Stimulated activated CD8-positive, alpha-beta memory T cell treated with anti-CD3 and anti-CD28 coated beads, Interleukin-4, amount 100 ng/mL, for 1 hour (primary cell): ENCODE measurements around the gene STRADB.
"Not testable (repeated sequence)": the region's sequence is repeated elsewhere in the genome, so short reads cannot be mapped to it uniquely, and the experiment has no call there.

Experiments
- DNase-seq, 2 donors: peaks; one replicate each; pipeline ENCODE4 v3.0.0-alpha.2; 2020; ENCODE audit warnings: low read depth in 2 of 2, low spot score in 1 of 2

The STRADB gene, protein sequence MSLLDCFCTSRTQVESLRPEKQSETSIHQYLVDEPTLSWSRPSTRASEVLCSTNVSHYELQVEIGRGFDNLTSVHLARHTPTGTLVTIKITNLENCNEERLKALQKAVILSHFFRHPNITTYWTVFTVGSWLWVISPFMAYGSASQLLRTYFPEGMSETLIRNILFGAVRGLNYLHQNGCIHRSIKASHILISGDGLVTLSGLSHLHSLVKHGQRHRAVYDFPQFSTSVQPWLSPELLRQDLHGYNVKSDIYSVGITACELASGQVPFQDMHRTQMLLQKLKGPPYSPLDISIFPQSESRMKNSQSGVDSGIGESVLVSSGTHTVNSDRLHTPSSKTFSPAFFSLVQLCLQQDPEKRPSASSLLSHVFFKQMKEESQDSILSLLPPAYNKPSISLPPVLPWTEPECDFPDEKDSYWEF

DNA sequence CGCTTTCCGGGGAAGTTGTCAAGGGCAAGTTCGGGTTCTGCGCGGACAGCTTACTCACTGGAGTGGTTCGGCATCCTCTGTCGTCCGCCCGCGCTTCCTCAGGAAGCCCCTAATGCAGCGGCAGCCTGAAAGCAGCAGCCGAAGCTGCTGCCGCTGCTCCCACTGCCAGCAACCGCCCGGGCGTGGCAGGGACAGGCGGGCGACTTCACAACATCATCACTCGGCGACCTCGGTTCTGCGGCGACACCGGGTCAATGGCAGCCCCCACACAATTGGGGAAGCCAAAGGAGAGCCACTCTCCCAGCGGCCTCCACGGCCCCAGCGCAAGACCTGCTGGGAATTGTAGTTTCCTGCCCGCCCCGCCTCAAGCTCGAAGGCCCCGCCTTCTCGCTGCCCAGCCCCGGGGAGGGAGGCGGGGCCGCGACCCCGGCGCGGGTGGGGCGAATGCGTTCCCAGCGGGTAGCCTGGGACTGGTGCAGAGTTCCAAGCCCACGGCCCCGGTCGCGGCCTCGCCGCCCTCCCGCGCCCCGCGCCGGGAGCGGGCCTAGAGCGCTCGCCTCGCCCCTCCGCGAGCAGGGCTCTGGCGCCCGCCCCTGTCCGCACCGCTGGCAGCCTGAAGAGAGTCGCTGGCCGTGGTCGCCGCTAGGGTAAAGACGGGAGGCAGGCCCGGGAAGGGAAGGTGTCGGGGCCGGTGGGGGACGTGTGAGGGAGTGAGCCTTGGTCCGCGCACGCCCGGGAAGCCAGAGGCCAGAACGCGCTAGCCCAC is at the start of gene STRADB, which contains the start of gene TRAK2:
TSS of gene STRADB (plus strand) at position 449 of the 766 bp plus-strand sequence. CDS start 3,101 bp downstream, outside the sequence.
TSS of gene TRAK2 (minus strand) at position 167 of the 766 bp plus-strand sequence. CDS start 30,951 bp downstream, outside the sequence.
- DNase-seq = peak; percentile 87 to 92

DNA sequence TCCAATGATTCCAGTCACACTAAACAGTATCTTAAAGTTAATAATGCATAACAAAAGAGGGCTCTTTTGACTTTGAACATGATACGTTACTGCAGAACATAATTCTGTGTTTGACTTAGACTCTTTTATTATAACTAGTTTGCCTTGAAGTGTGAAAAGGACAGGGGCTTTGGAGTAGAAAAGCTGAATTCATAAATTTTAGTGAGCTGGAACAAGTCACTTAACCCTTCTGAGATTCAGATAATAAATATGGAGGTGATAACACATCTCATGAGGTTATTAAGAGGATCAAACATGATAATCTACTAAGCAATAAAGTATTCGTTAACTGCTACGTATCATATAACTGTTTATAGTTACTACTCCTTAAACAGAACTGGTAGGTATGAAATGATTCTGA is 49.7 kb upstream of the STRADB start:
- no peak for DNase-seq

DNA sequence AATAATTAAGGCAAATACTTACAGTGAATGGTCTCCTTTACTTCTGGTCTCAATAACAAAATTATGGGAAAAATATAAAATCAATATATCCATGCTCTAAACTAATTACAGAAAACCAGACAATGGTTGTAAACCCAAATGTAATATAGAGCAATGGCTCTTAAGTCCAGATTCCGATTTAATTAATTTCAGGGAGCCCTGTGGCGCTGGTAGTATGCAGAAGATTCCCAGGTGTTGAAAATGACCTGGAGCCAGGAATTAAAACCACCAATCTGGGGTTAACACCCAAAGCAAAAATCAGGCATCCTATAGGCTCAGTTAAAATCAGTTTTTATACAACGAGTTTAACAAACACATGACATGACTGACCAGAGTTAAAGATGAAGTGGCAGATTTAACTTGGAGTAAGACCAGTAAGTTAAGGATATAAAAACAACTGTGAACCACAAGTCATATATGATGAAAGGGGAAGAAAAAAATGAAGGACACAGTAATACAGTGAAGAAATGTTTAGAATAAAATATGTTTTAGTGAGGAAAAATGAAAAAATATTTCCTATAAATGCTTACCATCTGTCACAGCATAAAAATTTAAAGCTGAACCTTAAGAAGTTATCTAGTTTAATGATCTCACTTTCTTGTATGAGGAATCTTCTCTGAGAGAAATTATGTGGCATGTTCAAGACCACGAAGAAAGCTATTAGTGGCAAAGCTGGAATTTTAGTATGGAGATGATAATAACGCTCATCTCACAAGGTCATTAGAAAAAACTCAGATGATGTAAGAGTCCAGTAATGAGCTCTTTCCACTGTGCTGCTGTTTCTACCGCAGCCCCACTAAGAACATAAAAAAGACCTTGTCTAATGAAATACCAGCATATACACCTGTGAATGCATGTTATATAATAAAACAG is 48.6 kb upstream of the STRADB start:
- no peak for DNase-seq

DNA sequence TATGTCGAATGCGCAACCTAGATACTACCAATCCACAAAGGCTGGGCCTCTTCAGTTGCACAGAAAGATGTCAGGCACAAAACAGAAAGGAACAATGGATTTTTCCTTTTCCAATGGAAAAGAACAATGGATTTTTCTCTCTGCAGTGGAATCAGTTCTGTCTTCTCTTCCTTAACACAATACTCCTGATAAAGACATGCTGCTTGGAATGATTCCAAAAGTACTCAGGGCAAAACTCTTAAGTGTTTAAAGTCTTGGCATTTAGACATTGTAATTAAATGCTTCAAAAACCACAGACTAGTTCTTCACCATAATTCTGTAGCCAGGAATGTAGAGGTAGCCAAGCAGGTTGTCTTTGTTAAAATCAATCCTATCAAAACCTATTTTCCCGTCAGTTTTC is 47.7 kb upstream of the STRADB start:
- no peak for DNase-seq

DNA sequence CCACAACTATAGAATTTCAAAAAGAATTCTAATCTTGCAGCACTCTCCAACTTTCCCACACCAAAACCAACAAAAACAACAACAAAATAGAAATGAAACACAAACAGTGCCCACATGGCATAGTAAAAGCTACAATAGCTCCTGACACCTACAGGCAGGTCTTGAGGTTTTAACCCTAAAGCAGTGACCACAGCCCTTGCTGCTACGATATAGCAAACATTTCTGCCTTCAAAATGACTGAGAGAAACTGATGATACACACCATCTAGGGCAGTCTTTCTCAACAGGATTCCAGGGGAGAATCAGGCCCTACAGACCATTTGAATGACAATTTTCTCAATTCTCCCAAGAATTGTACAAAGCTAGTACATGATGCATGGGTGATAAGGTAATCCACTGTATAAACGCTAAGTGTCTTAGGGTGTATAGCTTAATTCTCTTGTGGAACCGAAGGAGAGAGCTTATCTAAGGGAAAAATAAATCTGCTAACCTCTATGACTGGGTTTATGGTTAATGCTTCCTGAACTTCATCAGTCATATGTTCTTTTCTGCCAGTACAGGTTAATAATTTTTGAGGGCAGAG is 46.8 kb upstream of the STRADB start:
- no peak for DNase-seq

DNA sequence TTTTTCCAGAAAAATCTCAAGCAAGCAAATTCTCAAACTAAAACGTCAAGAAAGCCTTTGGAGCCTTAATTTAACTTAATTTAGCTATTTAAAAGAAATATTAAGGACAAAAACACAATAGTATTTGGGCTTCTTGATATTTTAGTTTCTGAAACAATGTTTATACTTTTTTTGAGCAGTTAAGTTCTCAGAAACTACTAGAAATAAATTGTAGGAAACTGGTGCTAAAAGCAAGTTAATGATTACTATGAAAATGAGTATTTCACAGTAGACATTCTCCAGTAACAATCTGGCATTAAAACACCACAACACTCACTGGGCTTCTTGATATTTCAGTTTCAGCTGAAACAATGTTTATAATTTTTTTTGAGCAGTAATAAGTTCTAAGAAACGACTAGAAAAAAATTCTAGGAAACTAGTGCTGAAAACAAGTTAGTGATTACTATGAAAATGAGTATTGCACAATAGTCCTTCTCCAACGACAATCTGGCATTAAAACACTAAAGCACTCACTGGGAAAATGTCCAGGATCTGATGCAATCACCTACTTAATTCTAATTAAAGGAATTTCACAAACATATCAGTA is 45.4 kb upstream of the STRADB start:
- DNase-seq = no peak

DNA sequence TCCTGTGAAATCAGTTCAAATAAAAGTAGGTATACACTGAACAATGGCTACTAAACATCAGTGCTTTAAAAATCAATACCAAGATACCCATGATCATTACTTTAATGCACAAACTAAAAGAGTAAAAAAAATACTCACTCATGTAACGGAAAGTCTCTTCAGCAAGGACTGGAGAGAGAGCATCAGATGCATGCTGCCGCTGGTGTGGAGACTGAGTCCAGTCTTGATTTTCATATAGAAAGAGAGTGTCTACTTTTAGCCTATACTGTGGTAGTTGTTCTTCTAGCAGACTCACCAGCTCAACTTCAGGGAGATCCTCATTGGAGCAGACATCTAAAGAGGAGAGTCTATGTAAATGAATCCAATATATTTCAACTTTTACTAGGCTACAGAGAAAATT is 44.3 kb upstream of the STRADB start:
- DNase-seq = no peak

DNA sequence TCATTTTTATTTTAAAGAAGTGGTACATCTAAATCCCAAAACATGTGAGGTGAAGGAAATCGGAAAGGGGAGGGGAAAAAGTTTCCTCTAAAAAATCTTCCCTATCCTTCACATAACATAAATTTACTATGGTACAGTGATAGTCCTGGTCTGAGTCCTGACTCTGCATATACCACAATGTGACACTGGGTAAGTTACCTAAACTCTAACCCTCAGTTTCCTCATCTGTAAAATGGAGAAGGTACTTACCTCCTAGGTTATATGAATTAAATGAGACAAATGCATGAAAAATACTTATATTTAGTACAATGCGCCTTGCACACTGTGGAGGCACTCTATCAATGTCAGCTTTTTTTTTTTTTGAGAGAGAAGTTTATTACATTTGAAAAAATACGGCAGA is 42.6 kb upstream of the STRADB start:
- no peak for DNase-seq

DNA sequence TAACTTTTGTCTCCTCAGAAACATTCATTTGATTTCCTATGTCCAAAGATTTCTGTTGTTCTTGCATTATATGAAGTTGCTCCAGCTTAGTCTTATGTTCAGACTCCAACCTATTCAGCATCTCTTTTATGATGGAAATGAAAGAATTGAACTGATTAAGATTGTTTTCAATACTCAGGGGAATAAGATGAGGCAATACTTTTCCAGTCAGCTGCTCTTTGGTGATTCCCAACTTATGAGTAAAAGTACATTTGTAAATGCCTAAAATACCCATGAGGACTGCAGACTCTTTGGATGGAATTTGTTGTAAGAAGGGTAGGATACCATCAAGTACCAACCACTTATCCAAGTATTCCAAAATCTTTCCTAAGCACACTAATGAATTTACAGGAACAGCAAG is 40.1 kb upstream of the STRADB start:
- no peak for DNase-seq

DNA sequence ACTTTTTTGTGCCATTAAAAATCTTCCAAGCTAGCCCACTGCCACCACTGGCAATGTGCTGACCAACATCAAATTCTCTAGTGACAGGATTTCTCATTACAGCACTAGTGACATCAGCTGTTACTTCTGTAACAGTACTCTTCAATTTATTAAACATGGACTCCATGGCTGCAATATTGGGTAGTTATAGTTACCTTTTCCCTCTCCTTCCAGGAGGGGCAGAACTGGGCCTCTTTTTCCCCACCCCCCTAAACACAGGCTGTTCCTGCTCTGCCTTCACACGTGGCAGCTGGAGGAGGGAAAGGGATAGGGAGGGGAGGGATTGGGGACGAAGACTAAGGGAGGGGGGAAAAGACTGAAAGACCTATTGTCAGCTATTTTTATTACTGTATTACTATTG is 38.4 kb upstream of the STRADB start:
- DNase-seq = no peak

DNA sequence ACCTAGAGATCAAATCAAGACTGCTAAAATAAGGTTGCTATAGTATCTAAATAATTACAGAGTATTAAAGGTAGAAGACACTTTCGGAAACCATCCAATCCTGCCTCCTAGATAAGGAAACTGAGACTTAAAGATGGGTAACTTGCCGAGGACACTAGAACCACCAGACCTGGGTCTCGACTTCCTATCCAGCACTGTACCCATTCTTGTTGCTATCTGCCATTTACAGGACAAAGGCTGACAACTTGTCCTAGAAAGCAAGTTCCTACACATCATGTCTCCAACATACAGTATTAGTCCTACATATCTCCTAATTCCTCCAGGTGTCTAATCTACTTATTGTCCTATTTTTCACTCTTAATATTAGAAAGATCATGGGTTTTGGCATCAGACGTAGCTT is 38.0 kb upstream of the STRADB start:
- no peak for DNase-seq

DNA sequence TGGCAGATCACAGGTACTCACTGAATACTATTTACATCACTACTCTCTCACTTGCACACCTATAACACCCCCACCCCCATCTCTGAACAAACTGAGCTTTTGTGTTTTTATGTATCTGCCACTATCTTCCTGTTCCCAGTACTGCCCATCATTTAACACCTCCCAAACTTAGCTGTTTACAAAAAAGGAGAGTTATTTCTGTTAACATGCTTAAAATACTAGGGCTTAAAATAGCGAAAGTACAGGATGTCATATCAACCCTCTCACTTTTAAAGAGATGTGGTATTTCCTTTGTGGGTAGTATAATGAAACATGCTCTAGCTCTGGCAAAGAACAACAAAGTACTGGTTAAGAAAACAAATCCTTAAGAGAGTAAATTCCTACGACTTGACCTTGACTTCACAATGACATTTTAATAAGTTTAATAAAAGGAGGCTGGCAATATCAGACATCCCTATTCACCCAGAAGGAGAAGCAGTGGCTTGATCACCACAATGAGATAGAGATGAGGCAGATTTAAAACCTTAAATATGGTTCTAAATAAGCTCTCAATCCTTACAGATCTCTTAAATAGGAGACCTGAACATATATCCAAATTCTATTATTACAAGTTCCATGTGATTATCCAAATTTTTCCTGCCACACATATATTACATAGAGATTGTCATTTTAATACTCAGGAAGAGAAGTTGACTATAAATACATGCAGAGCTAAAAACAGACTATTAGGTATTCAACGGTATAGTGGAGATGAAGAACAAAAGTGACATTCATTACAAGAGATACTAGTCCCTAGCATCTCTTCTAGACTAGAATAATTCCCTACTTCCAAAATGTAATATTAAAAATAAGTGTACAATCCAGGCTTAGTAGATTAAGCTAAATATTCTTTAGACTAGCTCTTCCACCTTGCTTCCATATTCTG is 37.2 kb upstream of the STRADB start:
- DNase-seq = no peak

DNA sequence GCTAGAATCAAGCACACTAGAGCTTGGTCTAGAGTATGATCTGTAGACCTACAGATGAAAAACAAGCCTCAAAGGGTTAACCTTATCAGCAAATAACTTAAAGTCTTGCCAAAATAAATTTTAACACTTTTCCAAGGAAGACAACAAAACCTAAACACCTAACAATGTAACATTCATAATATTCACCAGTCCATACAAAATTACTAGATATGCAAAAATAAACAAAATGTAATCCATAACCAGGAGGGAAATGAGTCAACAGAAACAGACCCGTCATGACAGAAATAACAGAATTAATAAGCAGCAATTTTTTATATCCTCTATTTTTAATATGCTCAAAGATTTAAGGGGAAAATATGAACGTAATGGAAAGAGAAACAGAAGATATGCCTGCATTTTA is 36.4 kb upstream of the STRADB start:
- no peak for DNase-seq

DNA sequence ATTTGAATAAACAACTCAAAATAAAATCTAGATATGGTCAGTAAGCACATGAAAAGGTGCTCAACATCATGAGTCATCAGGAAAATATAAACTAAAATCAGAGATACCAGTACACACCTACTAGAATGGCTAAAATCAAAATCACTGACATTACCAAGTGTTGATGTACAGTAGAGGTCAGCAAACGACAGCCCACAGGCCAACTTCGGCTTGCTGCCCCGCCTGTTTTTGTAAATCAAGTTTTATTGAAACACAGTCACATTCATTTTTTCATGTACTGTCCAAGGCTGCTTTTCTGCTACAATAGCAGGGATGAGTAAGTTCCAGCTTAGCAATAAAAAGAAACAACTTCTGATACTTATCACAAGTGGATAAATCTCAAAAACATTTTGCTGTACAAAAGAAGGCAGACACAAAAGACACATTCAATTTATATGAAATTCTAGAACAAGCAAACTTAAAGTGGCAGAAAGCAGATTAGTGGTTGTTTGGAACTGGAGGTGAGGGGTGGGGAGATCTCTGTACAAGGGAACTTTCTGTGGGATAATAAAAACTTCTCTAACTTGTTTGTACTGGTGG is 32.4 kb upstream of the STRADB start:
- DNase-seq = no peak

DNA sequence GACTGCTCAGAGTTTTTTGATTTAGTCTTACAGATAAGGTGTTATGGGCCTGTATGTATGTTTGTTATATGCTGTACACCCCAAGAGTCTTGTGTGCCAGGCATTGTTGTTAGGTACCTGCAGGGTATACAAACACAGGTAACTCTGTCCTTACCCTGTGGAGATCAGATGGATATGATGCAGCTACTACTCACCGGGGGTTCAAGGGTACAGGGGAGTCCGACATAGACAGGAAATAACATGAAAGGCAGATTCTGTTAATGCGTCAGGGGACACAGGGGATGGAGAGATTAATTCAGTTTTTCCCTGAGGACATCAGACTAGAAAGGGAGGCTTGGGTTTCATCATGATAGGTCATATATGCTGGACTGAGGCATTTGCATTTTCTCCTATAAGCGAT is 31.6 kb upstream of the STRADB start:
- DNase-seq = no peak

DNA sequence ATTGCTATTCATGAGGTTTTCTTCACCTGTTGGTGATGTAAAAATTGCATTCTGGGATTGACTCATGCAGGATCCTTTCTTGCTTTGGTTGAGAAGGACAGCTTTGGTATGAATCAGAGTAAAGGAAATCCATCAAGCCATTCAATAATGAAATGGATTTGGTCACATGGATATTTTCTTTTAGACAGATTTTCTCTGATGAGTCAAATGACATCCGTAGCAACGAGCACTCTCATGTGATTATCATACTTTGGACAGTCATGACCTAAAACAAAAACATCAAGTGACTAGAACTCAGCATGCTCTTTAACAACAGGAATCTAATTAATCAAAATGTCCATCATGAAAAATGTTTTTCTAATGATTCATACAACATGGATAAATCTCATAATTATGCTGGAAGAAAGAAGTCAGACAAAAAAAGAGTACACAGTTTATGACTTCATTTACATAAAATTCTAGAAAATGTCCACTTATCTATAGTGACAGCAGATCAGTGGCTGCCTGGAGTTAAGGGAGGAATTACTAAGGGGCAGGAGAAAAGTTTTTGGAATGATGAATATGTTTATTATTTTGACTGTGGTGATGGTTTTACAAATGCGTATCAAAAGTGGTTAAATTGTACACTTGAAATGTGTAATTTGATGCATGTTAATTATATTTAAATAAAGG is 31.0 kb upstream of the STRADB start:
- DNase-seq = no peak

DNA sequence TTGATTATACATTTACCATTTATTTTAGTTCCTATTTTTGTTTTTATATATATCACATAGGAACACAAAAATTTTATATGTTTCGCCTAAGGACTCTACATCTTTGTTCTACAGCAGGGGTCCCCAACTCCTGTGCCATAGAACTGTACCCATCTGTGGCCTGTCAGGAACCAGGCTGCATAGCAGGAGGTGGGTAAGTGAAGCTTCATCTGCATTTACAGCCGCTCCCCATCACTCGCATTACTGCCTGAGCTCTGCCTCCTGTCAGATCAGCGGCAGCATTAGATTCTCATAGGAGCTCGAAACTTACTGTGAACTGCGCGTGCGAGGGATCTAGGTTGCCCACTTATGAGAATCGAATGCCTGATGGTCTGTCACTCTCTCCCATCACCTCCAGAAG is 25.6 kb upstream of the STRADB start:
- no peak for DNase-seq

DNA sequence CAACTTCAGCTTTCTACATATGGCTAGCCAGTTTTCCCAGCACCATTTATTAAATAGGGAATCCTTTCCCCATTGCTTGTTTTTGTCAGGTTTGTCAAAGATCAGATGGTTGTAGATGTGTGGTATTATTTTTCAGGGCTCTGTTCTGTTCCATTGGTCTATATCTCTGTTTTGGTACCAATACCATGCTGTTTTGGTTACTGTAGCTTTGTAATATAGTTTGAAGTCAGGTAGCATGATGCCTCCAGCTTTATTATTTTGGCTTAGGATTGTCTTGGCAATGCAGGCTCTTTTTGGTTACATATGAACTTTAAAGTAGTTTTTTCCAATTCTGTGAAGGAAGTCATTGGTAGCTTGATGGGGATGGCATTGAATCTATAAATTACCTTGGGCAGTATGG is 23.2 kb upstream of the STRADB start:
- not testable (repeated sequence) for DNase-seq

DNA sequence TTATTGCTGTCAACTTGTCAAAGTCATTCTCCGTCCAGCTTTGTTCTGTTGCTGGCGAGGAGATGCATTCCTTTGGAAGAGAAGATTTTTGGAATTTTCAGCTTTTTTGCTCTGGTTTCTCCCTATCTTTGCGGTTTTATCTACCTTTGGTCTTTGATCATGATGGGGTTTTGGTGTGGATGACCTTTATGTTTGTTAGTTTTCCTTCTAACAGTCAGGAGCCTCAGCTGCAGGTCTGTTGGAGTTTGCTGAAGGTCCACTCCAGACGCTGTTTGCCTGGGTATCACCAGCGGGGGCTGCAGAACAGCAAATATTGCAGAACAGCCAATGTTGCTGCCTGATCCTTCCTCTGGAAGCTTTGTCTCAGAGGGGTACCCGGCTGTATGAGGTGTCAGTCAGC is 21.7 kb upstream of the STRADB start:
- not testable (repeated sequence) for DNase-seq
